ENCODE results near the gene ACSM5. TPM values are rescaled to one million over a fixed set of nuclear protein-coding genes. Genes with fewer than 3 reads are reported as not detected.
A peak's percentile ranks its signal among the peaks of the same experiment; 100 is the strongest.
"Not testable (repeated sequence)": the region's sequence is repeated elsewhere in the genome, so short reads cannot be mapped to it uniquely, and the experiment has no call there.

ACSM5 gene
- total and polyA plus RNA-seq, 2 experiments from 2014 or later, result not detected

DNA sequence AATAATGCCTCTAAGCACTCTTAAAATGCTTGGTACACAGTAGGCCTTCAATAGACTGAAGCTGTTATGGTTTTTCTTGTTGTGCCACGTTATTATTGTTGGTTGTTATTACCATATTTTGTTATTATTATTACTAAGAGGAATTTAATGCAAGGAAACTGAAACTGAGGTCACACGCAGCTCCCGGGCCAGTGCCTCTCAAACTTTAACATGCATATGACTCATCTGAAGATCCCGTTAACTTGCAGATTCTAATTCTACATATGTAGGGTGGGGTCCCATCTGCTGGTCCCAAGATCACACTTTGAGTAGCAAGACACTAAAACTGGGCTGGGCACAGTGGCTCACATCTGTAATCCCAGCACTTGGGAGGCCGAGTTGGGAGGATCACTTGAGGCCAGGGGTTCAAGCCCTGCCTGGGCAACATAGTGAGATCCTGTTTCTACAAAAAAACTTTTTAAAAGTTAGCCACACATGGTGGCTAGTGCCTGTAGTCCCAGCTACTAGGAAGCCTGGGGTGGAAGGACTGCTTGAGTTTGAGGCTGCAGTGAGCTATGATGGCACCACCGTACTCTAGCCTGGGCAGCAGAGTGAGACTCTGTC, 888 bp downstream of the ACSM5 start:
- in situ Hi-C loops (cut with MboI), result no loop called here
- WGBS, 2 experiments (ENCODE audit: low coverage in 1 of 2, low lambda C conversion rate in 2 of 2, missing lambda C conversion rate in 2 of 2), result 41 to 43% methylated on average over 6 of the region's 6 CpGs
- Histone ChIP-seq H3K79me2 (ENCODE audit: insufficient read depth) (no peaks in the 10 kb centered on the region), H3K9me3 (ENCODE audit: low read depth) (no peaks in the 10 kb centered on the region), H3K4me3 (no peak overlapping the region), H3K4me1 (ENCODE audit: insufficient read depth) (no peaks in the 10 kb centered on the region), H3K9ac (no peak overlapping the region), H3K36me3 (ENCODE audit: low read depth) (no peaks in the 10 kb centered on the region), H3K4me2 (ENCODE audit: unreplicated experiment) (no peak overlapping the region), H3F3A (ENCODE audit: insufficient read depth) (no peaks in the 10 kb centered on the region), H3K27ac (no peak overlapping the region), H3K9me2 (ENCODE audit: insufficient read depth) (no peaks in the 10 kb centered on the region), H2AFZ (no peak overlapping the region), H3K27me3 (replicated peaks; ENCODE audit: insufficient read depth) (no peaks in the 10 kb centered on the region), H4K20me1 (ENCODE audit: insufficient read depth) (no peaks in the 10 kb centered on the region)
- no peak for TF ChIP-seq EZH2phosphoT487 (IDR thresholded peaks at IDR 0.05; ENCODE audit: insufficient read depth, low read depth)
- no peak for TF ChIP-seq EZH2 (IDR thresholded peaks at IDR 0.05; ENCODE audit: insufficient read depth, poor library complexity, severe bottlenecking)
- DNase-seq, result no peak

DNA sequence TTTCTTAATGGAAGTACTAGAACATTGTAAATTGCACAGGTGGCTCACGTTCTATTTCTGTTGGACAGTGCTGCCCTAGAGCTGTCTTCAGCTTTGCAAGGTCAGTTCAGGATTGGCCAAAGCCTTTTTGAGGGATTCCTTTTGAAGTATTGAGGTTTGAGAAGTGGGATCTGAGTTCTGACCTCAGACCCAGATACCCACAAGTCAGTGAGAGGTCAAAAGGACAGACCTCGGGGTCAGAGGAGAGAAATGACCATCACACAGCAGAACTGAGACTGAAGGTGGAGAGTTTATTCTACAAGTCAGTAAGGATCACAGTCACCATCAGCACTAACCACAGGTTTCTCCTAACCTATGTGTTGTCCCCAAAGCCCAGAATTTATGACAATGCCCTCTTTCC, 1.7 kb downstream of the ACSM5 start:
- Histone ChIP-seq H3K79me2 (ENCODE audit: insufficient read depth) (no peaks in the 10 kb centered on the region), H3K4me3 (no peak overlapping the region), H3K4me2 (ENCODE audit: unreplicated experiment) (no peak overlapping the region), H3K9ac (no peak overlapping the region), H3F3A (ENCODE audit: insufficient read depth) (no peaks in the 10 kb centered on the region), H2AFZ (no peak overlapping the region), H3K27me3 (replicated peaks; ENCODE audit: insufficient read depth) (no peaks in the 10 kb centered on the region), H3K27ac (no peak overlapping the region), H3K36me3 (ENCODE audit: low read depth) (no peaks in the 10 kb centered on the region), H4K20me1 (ENCODE audit: insufficient read depth) (no peaks in the 10 kb centered on the region), H3K4me1 (ENCODE audit: insufficient read depth) (no peaks in the 10 kb centered on the region), H3K9me3 (ENCODE audit: low read depth) (no peaks in the 10 kb centered on the region), H3K9me2 (ENCODE audit: insufficient read depth) (no peaks in the 10 kb centered on the region)
- TF ChIP-seq EZH2phosphoT487 (IDR thresholded peaks at IDR 0.05; ENCODE audit: insufficient read depth, low read depth) (no peak), EZH2 (IDR thresholded peaks at IDR 0.05; ENCODE audit: insufficient read depth, poor library complexity, severe bottlenecking) (no peak)
- in situ Hi-C loops (cut with MboI), result no loop called here
- DNase-seq, result no peak
- WGBS, 2 experiments (ENCODE audit: low coverage in 1 of 2, low lambda C conversion rate in 2 of 2, missing lambda C conversion rate in 2 of 2), result 30 to 36% methylated on average over 2 of the region's 2 CpGs

DNA sequence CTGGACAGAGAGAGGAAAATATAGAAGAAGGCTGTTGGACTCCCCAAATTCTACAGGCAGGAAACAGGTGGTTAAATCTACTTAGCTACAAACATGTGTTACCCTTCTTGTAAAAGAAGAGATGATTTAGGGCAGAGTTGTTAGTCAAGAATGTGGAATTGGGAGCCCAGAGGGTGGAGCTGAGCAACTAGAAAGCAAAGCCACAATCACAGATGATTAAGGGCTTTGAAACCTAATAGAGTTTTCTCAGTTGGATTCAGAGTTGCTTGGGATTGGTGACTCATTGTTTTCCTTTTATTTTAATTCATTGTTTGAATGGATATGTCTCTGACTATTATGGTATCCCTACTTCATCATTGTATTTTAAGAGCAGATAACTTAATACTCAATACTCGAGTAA, 6.2 kb downstream of the ACSM5 start:
- H3K4me2 ChIP-seq (ENCODE audit: unreplicated experiment), result no peak overlapping the region
- no peaks in the 10 kb centered on the region for H3K79me2 ChIP-seq (ENCODE audit: insufficient read depth)
- in situ Hi-C loops (cut with MboI), result no loop called here
- WGBS, 2 experiments (ENCODE audit: low coverage in 1 of 2, low lambda C conversion rate in 2 of 2, missing lambda C conversion rate in 2 of 2), result 0% methylated on average over 1 of the region's 1 CpG
- no peaks in the 10 kb centered on the region for H3K9me3 ChIP-seq (ENCODE audit: low read depth)
- DNase-seq, result peak; percentile 4
- H3K4me3 ChIP-seq, result no peak overlapping the region
- H3K9me2 ChIP-seq (ENCODE audit: insufficient read depth), result no peaks in the 10 kb centered on the region
- H4K20me1 ChIP-seq (ENCODE audit: insufficient read depth), result no peaks in the 10 kb centered on the region
- H3K9ac ChIP-seq, result no peak overlapping the region
- H3K27me3 ChIP-seq (replicated peaks; ENCODE audit: insufficient read depth), result no peaks in the 10 kb centered on the region
- no peaks in the 10 kb centered on the region for H3F3A ChIP-seq (ENCODE audit: insufficient read depth)
- TF ChIP-seq EZH2 (IDR thresholded peaks at IDR 0.05; ENCODE audit: insufficient read depth, poor library complexity, severe bottlenecking), result no peak
- TF ChIP-seq EZH2phosphoT487 (IDR thresholded peaks at IDR 0.05; ENCODE audit: insufficient read depth, low read depth), result no peak
- H3K4me1 ChIP-seq (ENCODE audit: insufficient read depth), result no peaks in the 10 kb centered on the region
- no peak overlapping the region for H2AFZ ChIP-seq
- no peaks in the 10 kb centered on the region for H3K36me3 ChIP-seq (ENCODE audit: low read depth)
- no peak overlapping the region for H3K27ac ChIP-seq

DNA sequence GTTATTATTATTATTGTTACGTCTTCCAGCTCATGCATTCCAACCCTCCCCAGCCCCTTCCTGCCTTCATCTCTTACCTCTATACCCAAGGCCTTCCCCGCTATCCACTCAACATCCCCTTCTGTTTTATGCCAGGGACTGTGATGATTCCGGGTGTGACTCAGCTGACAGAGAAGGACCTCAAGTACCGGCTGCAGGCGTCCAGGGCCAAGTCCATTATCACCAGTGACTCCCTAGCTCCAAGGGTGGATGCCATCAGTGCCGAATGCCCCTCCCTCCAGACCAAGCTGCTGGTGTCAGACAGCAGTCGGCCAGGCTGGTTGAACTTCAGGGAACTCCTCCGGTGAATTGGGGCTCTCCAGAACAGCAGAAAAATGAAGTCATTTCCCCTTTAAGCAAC, 9.8 kb downstream of the ACSM5 start:
- H3K4me1 ChIP-seq (ENCODE audit: insufficient read depth); H3K4me3 ChIP-seq; H3K27ac ChIP-seq; DNase-seq; H3K9me2 ChIP-seq (ENCODE audit: insufficient read depth); H4K20me1 ChIP-seq (ENCODE audit: insufficient read depth); H3K79me2 ChIP-seq (ENCODE audit: insufficient read depth); in situ Hi-C loops (cut with MboI); H3K9me3 ChIP-seq (ENCODE audit: low read depth); H3F3A ChIP-seq (ENCODE audit: insufficient read depth); H3K27me3 ChIP-seq (replicated peaks; ENCODE audit: insufficient read depth); H3K36me3 ChIP-seq (ENCODE audit: low read depth); H3K4me2 ChIP-seq (ENCODE audit: unreplicated experiment); H3K9ac ChIP-seq; H2AFZ ChIP-seq: not testable (repeated sequence)
- 33 to 35% methylated on average over 8 of the region's 8 CpGs for WGBS, 2 experiments (ENCODE audit: low coverage in 1 of 2, low lambda C conversion rate in 2 of 2, missing lambda C conversion rate in 2 of 2)

DNA sequence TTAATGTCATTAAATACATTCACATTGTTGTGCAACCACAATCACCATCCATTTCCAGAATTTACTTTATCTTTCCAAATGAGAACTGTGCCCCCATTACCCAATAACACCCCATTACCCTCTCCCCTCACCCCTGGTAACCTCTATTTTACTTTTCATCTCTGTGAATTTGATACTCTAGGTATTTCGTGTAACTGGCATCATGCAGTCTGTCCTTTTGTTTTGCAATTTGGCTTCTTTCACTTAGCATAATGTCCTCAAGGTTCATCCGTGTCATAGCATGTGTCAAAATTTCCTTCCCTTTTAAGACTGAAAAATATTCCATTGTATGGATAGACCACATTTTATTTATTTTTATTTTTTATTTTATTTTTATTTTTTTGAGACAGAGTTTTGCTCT, 12.4 kb downstream of the ACSM5 start:
- H3F3A ChIP-seq (ENCODE audit: insufficient read depth); H3K9me3 ChIP-seq (ENCODE audit: low read depth); H3K27ac ChIP-seq; H3K9me2 ChIP-seq (ENCODE audit: insufficient read depth); H2AFZ ChIP-seq; H3K27me3 ChIP-seq (replicated peaks; ENCODE audit: insufficient read depth); H4K20me1 ChIP-seq (ENCODE audit: insufficient read depth); in situ Hi-C loops (cut with MboI); H3K4me3 ChIP-seq; H3K4me1 ChIP-seq (ENCODE audit: insufficient read depth); H3K9ac ChIP-seq; H3K79me2 ChIP-seq (ENCODE audit: insufficient read depth); DNase-seq; H3K4me2 ChIP-seq (ENCODE audit: unreplicated experiment); H3K36me3 ChIP-seq (ENCODE audit: low read depth): not testable (repeated sequence)
- 51 to 59% methylated on average over 2 of the region's 2 CpGs for WGBS, 2 experiments (ENCODE audit: low coverage in 1 of 2, low lambda C conversion rate in 2 of 2, missing lambda C conversion rate in 2 of 2)

DNA sequence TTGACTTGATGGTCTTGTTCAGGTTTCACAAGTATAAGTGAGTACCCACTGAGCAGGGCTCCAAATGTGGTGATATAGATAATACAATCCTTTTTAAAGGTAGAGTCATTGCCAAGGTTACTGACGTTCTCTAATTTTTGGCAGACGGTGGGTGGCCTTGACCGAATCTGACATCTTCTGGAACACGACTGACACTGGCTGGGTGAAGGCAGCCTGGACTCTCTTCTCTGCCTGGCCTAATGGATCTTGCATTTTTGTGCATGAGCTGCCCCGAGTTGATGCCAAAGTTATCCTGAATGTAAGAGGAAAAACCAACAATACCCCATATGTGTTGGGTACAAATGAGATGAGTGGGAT, 14.4 kb downstream of the ACSM5 start:
- H2AFZ ChIP-seq; in situ Hi-C loops (cut with MboI); H3K27me3 ChIP-seq (replicated peaks; ENCODE audit: insufficient read depth); H3K36me3 ChIP-seq (ENCODE audit: low read depth); H3K4me1 ChIP-seq (ENCODE audit: insufficient read depth); H3K9me3 ChIP-seq (ENCODE audit: low read depth); H3F3A ChIP-seq (ENCODE audit: insufficient read depth); H4K20me1 ChIP-seq (ENCODE audit: insufficient read depth); H3K4me3 ChIP-seq; DNase-seq; H3K27ac ChIP-seq; H3K9ac ChIP-seq; H3K4me2 ChIP-seq (ENCODE audit: unreplicated experiment); H3K9me2 ChIP-seq (ENCODE audit: insufficient read depth); H3K79me2 ChIP-seq (ENCODE audit: insufficient read depth): not testable (repeated sequence)
- WGBS, 2 experiments (ENCODE audit: low coverage in 1 of 2, low lambda C conversion rate in 2 of 2, missing lambda C conversion rate in 2 of 2), result 32 to 48% methylated on average over 5 of the region's 5 CpGs

All from GM23248 (cell line).